ENCODE results near the gene TMCO1.
"Not testable (repeated sequence)": the region's sequence is repeated elsewhere in the genome, so short reads cannot be mapped to it uniquely, and the experiment has no call there.

Gene TMCO1

GRCh38 chr1:165768513-165769394 lies at the start of gene TMCO1:
Gene TMCO1, minus strand, starts transcription at chr1:165768868. Its CDS starts 117 bp downstream, at chr1:165768751.
- peak; percentile 94 for DNase-seq

GRCh38 chr1:165816826-165817497 lies 48.3 kb upstream of the TMCO1 start:
- DNase-seq = no peak

GRCh38 chr1:165816157-165816556 lies 47.5 kb upstream of the TMCO1 start:
- no peak for DNase-seq

GRCh38 chr1:165815725-165816124 lies 47.1 kb upstream of the TMCO1 start:
- no peak for DNase-seq

- DNase-seq = no peak
These were observed 38.9 kb upstream of the TMCO1 start for GRCh38 chr1:165807613-165808012.

GRCh38 chr1:165804513-165804912 lies 35.8 kb upstream of the TMCO1 start:
- not testable (repeated sequence) for DNase-seq

GRCh38 chr1:165799387-165799786 lies 30.7 kb upstream of the TMCO1 start:
- DNase-seq = no peak

- no peak for DNase-seq
These were observed 27.2 kb upstream of the TMCO1 start for GRCh38 chr1:165795894-165796293.

GRCh38 chr1:165793951-165794350 lies 25.3 kb upstream of the TMCO1 start:
- DNase-seq = no peak

GRCh38 chr1:165787741-165788140 lies 19.1 kb upstream of the TMCO1 start:
- DNase-seq = no peak

- not testable (repeated sequence) for DNase-seq
These were observed 14.9 kb upstream of the TMCO1 start for GRCh38 chr1:165783519-165783918.

- not testable (repeated sequence) for DNase-seq
These were observed 9.5 kb upstream of the TMCO1 start for GRCh38 chr1:165778197-165778596.

GRCh38 chr1:165773324-165773965 lies 4.8 kb upstream of the TMCO1 start:
- DNase-seq = no peak

GRCh38 chr1:165772739-165773138 lies 4.1 kb upstream of the TMCO1 start:
- no peak for DNase-seq

- no peak for DNase-seq
These were observed 4.4 kb downstream of the TMCO1 start for GRCh38 chr1:165764277-165764676.

- DNase-seq = peak; percentile 32
These were observed 5.2 kb downstream of the TMCO1 start for GRCh38 chr1:165763442-165763841.

- DNase-seq = no peak
These were observed 5.9 kb downstream of the TMCO1 start for GRCh38 chr1:165762725-165763124.

- DNase-seq = no peak
These were observed 9.6 kb downstream of the TMCO1 start for GRCh38 chr1:165759095-165759494.

- DNase-seq = no peak
These were observed 13.2 kb downstream of the TMCO1 start for GRCh38 chr1:165755393-165756010.

GRCh38 chr1:165753934-165754333 lies 14.7 kb downstream of the TMCO1 start:
- DNase-seq = no peak

- no peak for DNase-seq
These were observed 20.1 kb downstream of the TMCO1 start for GRCh38 chr1:165748550-165748949.

- DNase-seq = no peak
These were observed 20.8 kb downstream of the TMCO1 start for GRCh38 chr1:165747632-165748447.

Data from stimulated activated CD4-positive, alpha-beta T cell treated with anti-CD3 and anti-CD28 coated beads, Interleukin-15, amount 100 ng/mL, for 24 hours (primary cell).